ENCODE results near the gene METTL26.

DNA sequence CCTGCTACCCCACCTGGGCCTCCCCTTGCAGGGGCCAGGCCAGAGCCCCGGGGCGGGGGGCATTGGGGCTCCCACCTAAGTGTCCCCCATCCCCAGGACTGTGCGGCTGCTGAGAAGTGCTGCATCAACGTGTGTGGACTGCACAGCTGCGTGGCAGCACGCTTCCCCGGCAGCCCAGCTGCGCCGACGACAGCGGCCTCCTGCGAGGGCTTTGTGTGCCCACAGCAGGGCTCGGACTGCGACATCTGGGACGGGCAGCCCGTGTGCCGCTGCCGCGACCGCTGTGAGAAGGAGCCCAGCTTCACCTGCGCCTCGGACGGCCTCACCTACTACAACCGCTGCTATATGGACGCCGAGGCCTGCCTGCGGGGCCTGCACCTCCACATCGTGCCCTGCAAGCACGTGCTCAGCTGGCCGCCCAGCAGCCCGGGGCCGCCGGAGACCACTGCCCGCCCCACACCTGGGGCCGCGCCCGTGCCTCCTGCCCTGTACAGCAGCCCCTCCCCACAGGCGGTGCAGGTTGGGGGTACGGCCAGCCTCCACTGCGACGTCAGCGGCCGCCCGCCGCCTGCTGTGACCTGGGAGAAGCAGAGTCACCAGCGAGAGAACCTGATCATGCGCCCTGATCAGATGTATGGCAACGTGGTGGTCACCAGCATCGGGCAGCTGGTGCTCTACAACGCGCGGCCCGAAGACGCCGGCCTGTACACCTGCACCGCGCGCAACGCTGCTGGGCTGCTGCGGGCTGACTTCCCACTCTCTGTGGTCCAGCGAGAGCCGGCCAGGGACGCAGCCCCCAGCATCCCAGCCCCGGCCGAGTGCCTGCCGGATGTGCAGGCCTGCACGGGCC, 3.4 kb downstream of the METTL26 start:
- TF ChIP-seq, protein P1, sequence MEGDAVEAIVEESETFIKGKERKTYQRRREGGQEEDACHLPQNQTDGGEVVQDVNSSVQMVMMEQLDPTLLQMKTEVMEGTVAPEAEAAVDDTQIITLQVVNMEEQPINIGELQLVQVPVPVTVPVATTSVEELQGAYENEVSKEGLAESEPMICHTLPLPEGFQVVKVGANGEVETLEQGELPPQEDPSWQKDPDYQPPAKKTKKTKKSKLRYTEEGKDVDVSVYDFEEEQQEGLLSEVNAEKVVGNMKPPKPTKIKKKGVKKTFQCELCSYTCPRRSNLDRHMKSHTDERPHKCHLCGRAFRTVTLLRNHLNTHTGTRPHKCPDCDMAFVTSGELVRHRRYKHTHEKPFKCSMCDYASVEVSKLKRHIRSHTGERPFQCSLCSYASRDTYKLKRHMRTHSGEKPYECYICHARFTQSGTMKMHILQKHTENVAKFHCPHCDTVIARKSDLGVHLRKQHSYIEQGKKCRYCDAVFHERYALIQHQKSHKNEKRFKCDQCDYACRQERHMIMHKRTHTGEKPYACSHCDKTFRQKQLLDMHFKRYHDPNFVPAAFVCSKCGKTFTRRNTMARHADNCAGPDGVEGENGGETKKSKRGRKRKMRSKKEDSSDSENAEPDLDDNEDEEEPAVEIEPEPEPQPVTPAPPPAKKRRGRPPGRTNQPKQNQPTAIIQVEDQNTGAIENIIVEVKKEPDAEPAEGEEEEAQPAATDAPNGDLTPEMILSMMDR (IDR thresholded peaks at IDR 0.05), result no peak
- TF ChIP-seq EP300 (IDR thresholded peaks at IDR 0.05; ENCODE audit: low read depth) (no peak), POLR2A (IDR thresholded peaks at IDR 0.05) (no peak), POLR2AphosphoS5 (IDR thresholded peaks at IDR 0.05) (no peak)

Data from transverse colon (tissue), 4 donors.